ENCODE results near the gene RAF1.
"Not testable (repeated sequence)": the region's sequence is repeated elsewhere in the genome, so short reads cannot be mapped to it uniquely, and the experiment has no call there.

RAF1 gene

GRCh38 chr3:12556690-12557472 lies 107.0 kb downstream of the RAF1 start, which contains the start of gene MKRN2:
MKRN2 (plus strand) TSS chr3:12557087; CDS start chr3:12557151, 64 bp downstream.
- DNase-seq = peak; percentile 86

DNA sequence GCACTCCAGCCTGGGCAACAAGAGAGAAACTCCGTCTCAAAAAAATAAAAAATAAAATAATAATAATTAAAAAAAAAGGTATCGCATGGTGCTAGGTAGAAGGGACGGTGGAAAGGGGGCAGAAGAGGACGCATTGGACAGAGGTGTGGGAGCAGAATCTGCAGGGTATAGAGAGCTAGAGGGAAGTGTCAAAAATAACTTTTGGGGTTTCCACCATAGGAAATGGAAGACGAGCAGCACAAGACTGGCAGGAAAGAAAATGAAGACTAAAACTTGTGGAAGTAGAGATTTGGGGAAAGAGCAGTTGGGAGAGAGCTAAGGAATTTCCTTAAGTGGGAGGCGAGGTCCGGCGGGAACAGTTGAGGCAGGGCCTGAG lies 107.6 kb downstream of the RAF1 start:
- peak; percentile 15 for DNase-seq

GRCh38 chr3:12553921-12554391 lies 110.0 kb downstream of the RAF1 start:
- DNase-seq = no peak

- DNase-seq = no peak
Observed at GRCh38 chr3:12549971-12550760, 113.8 kb downstream of the RAF1 start.

DNA sequence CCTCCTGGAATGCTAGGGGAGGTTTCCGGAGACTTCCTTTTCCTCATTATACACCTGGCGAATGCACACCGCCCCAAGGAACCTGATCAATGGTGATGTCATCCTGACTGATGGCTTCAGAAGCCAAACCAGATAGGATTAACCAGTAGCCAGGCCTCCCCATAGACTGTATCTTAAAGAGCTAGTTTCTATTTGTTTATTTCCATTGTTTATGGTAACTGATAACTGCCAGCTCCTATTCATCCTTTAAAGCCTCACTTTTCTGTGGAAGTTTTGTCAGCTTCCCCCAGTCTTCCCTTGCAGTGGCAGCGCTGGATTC lies 118.5 kb downstream of the RAF1 start, which contains the start of gene MKRN2OS:
MKRN2OS (minus strand) TSS at position 27 of the 319 bp plus-strand sequence. CDS start 35 bp downstream, outside the sequence.
- DNase-seq = no peak

- no peak for DNase-seq
Observed at GRCh38 chr3:12544652-12545472, 119.1 kb downstream of the RAF1 start.

DNA sequence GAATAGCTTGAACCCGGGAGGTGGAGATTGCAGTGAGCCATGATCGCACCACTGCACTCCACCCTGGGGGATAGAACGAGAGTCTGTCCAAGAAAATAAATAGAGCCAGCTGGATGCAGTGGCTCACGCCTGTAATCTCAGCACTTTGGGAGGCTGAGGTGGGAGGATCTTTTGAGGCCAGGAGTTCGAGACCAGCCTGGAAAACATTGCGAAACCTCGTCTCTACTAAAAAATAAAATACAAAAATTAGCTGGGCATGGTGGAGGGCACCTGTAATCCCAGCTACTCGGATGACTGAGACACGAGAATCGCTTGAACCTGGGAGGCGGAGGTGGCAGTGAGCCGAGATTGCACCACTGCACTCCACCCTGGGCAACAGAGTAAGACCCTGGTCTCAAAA lies 120.4 kb downstream of the RAF1 start:
- not testable (repeated sequence) for DNase-seq

- peak; percentile 7 for DNase-seq
Observed at GRCh38 chr3:12541625-12542024, 122.3 kb downstream of the RAF1 start.

DNA sequence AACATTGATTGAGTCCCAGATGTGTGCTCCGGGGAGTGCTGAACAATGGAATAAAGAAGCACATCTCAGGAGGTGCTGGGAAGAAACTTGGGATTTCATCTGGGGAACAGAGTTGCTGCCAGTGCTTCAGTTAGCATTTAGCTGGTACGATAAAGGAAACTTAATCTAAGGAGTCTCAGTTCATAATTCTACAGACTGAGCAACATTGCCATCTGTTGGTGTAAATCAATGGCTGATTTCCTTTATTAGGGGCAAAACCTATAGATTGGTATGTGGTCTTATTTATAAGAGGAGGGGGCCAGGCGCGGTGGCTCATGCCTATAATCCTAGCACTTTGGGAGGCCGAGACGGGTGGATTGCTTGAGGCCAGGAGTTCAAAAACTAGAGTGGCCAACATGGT lies 127.5 kb downstream of the RAF1 start:
- no peak for DNase-seq

Measured in CD4-positive, alpha-beta T cell treated with Interleukin-17A for 4 hours (primary cell).